ENCODE data around the gene DNAAF5.

DNA sequence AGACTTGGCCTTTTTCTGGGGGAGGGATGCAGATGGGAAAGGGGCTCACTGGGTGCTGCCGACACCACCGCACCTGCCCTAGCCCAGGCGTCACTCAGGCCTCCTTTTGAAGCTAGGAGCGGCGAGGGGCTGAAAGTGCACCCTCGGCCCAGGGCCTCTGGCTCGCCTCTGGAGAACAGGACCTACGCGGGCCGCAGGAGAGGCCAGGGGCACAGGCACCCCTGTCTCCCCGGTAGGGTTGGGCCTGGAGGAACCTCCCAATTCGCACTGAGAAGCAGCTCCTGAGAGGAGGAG lies 47.1 kb downstream of the DNAAF5 start:
- TF ChIP-seq, protein P1, sequence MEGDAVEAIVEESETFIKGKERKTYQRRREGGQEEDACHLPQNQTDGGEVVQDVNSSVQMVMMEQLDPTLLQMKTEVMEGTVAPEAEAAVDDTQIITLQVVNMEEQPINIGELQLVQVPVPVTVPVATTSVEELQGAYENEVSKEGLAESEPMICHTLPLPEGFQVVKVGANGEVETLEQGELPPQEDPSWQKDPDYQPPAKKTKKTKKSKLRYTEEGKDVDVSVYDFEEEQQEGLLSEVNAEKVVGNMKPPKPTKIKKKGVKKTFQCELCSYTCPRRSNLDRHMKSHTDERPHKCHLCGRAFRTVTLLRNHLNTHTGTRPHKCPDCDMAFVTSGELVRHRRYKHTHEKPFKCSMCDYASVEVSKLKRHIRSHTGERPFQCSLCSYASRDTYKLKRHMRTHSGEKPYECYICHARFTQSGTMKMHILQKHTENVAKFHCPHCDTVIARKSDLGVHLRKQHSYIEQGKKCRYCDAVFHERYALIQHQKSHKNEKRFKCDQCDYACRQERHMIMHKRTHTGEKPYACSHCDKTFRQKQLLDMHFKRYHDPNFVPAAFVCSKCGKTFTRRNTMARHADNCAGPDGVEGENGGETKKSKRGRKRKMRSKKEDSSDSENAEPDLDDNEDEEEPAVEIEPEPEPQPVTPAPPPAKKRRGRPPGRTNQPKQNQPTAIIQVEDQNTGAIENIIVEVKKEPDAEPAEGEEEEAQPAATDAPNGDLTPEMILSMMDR (IDR thresholded peaks at IDR 0.05): no peak
- no peak for TF ChIP-seq POLR2A (IDR thresholded peaks at IDR 0.05)
